ENCODE results near the gene SLAMF7.
"Not testable (repeated sequence)": the region's sequence is repeated elsewhere in the genome, so short reads cannot be mapped to it uniquely, and the experiment has no call there.

Gene SLAMF7

GRCh38 chr1:160739098-160739511 is at the start of gene SLAMF7:
SLAMF7 (plus strand) TSS chr1:160739247; CDS start chr1:160739302, 55 bp downstream.
- no peak for DNase-seq (ENCODE audit: low read depth)
- no peak for TF ChIP-seq CTCF (IDR thresholded peaks at IDR 0.05; ENCODE audit: control insufficient read depth, extremely low read depth, insufficient read depth)
- no peak within 1 kb of the TSS for H3K4me3 ChIP-seq (ENCODE audit: low read depth, low read length)

DNA sequence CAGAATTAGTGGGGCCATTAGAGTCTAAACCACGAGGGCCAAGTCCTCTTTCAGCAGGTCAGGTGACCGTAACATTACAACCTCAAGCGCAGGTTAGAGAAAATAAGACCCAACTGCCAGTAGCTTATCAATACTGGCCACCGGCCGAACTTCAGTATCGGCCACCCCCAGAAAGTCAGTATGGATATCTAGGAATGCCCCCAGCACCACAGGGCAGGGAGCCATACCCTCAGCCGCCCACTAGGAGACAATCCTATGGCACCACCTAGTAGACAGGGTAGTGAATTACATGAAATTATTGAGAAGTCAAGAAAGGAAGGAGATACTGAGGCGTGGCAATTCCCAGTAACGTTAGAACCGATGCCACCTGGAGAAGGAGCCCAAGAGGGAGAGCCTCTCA is 46.7 kb upstream of the SLAMF7 start:
- H3K4me3 ChIP-seq (ENCODE audit: low read depth, low read length); DNase-seq (ENCODE audit: low read depth): not testable (repeated sequence)

GRCh38 chr1:160702100-160702499 is 36.9 kb upstream of the SLAMF7 start:
- DNase-seq (ENCODE audit: low read depth), result no peak
- TF ChIP-seq CTCF (IDR thresholded peaks at IDR 0.05; ENCODE audit: control insufficient read depth, extremely low read depth, insufficient read depth), result no peak
- H3K4me3 ChIP-seq (ENCODE audit: low read depth, low read length), result no peak overlapping the region

DNA sequence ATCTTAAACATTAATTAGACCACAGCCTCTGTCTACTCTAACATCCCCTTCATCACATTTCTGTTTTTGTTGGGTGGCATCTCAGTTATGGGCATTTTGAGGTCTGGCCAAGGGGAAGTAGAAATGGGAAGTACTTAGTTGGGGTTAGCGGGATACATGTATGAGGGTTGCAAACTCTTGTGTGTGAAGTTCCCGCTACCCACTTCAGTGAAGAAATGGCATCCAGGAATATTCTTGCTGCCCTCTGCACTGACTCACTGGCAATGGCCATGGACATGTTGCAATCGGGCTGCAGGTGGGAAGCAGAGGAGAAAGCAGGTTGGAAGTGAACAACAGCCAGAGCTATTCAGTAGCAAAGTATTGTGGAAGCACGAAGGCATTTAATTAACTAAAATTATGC is 34.8 kb upstream of the SLAMF7 start:
- no peak for DNase-seq (ENCODE audit: low read depth)
- TF ChIP-seq CTCF (IDR thresholded peaks at IDR 0.05; ENCODE audit: control insufficient read depth, extremely low read depth, insufficient read depth), result no peak
- H3K4me3 ChIP-seq (ENCODE audit: low read depth, low read length), result no peak overlapping the region

GRCh38 chr1:160705212-160705621 is 33.8 kb upstream of the SLAMF7 start:
- DNase-seq (ENCODE audit: low read depth), result not testable (repeated sequence)

DNA sequence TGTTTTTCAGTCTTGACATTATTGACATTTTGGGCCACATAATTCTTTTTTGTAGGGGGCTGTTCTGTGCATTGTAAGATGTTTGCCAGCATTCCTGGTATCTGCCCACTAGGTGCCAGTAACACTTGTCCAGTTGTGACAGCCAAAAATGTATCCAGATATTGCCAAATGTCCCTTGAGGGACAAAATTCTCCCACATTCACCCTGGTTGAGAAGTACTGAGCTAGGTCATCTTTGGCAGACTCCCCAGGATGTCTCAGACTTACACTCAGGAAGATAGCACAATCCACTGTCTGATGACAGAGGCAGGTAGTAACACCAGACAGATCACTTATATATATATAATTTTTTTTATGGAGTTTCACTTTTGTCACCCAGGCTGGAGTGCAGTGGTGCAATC is 33.3 kb upstream of the SLAMF7 start:
- no peak for DNase-seq (ENCODE audit: low read depth)
- no peak overlapping the region for H3K4me3 ChIP-seq (ENCODE audit: low read depth, low read length)
- TF ChIP-seq CTCF (IDR thresholded peaks at IDR 0.05; ENCODE audit: control insufficient read depth, extremely low read depth, insufficient read depth), result no peak

More at GRCh38 chr1:160705212-160705621, 33.8 kb upstream of the SLAMF7 start:
- H3K4me3 ChIP-seq (ENCODE audit: low read depth, low read length), result not testable (repeated sequence)

GRCh38 chr1:160706526-160707235 is 32.4 kb upstream of the SLAMF7 start:
- no peak overlapping the region for H3K4me3 ChIP-seq (ENCODE audit: low read depth, low read length)
- no peak for TF ChIP-seq CTCF (IDR thresholded peaks at IDR 0.05; ENCODE audit: control insufficient read depth, extremely low read depth, insufficient read depth)
- DNase-seq (ENCODE audit: low read depth), result no peak

Data from LNCaP clone FGC (cell line).